ENCODE data around the gene OPN4.

The OPN4 gene

DNA sequence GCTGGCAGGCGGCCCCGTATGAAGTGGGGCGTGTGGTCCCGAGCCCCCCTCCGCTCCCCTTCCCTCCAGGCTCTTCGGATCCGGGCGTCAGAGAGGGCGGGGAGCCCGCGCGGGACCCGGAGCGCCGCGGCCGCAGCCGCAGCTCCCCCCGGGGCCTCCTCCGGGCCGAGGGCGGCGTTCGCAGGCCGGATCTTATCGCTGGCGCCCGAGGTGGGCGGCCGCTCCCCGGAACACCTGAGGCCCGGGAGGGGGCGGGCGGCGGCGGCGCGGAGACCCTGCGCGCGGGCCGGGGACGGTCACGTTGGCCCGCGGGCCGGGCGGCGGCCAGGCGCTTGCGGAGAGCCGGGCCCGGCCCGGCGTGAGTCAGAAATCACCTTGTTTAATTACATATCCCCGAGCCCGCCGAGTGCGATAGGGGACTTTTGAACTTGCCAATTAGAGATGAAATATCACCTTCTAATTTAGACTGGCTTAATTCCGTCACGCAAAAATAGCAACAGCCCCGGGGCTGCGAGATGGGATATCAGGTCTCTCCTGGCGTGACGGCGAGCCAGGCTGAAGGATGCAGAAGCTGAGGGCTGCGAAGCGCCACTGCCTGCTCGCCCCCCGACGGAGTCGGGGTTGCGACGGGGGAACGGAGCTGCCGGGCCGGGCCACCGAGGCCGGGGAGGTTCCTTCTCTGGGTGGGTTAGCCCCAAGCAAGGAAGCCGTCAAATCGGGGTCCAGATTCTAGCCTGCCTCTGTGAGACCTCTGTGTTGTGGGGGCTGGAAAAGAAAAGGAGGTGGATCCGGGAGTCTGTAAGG lies 57.4 kb downstream of the OPN4 start:
- peak overlapping the region; percentile 58 for H3K4me3 ChIP-seq (ENCODE audit: low read depth, low read length)
- DNase-seq (ENCODE audit: low read depth): no peak

- no peak for DNase-seq (ENCODE audit: low read depth)
- peak overlapping the region; percentile 58 for H3K4me3 ChIP-seq (ENCODE audit: low read depth, low read length)
Observed at GRCh38 chr10:86712317-86712707, 58.0 kb downstream of the OPN4 start.

DNA sequence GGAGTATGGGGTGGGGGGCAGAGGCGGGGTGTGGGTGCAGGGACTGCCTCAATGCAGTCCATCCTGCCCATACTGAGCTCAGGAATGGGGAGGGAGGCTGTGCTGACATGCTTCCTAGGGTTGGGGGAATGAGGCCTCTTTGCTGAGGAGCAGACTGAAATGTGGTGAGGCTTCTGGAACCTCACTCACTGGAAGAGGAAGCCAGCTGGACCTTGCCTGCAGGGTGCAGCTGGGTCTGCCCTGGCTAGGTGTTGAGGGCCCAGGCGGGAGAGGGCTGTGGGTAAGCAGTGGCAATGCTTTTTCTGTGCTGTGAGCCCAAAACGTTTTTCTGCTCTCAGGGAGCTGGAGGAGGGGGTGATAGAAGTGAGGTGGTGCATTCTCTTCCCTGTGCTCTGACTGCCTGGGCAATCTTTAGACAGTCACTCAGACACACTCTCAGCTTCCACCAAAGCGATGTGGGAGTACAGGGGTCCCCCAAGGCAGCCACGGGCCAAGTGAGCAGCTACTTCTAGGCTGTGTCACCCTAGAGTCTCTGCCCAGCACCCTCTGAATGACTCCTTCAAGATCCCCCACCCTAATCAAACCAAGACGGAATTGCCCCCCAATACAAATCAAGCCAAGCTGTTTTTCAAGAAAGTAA lies 60.9 kb downstream of the OPN4 start:
- no peak for DNase-seq (ENCODE audit: low read depth)
- H3K4me3 ChIP-seq (ENCODE audit: low read depth, low read length): no peak overlapping the region

- DNase-seq (ENCODE audit: low read depth): no peak
- H3K4me3 ChIP-seq (ENCODE audit: low read depth, low read length): no peak overlapping the region
Observed at GRCh38 chr10:86715836-86716235, 61.5 kb downstream of the OPN4 start.
